CD14-positive monocyte (primary cell): Measurements from ENCODE around the gene EGLN1. TPM values are rescaled to one million over a fixed set of nuclear protein-coding genes. Genes with fewer than 3 reads are reported as not detected.

Experiments used
- DNase-seq, 3 donors: peaks; one replicate each; pipeline ENCODE4 v3.0.0-alpha.2; 2011 to 2022
- H2AFZ ChIP-seq: 2 replicates; pipeline ENCODE4 v1.6.0; 2012; ENCODE audit warnings: mild to moderate bottlenecking, low read depth, low read length, inconsistent platforms; ENCODE audit not compliant: insufficient read depth, poor library complexity, severe bottlenecking
- H3K27ac ChIP-seq, 2 donors: 1 replicate in 1 of 2; 2 replicates in 1 of 2; pipeline ENCODE4 v1.5.1; 2012 to 2013; ENCODE audit warnings: low read length in 2 of 2, control low read depth in 1 of 2, inconsistent platforms in 1 of 2, low read depth in 1 of 2, mild to moderate bottlenecking in 1 of 2
- H3K27me3 ChIP-seq, 2 donors: one replicate each; pipeline versions ENCODE4 v1.6.0 to v1.6.1; 2011 to 2013; ENCODE audit warnings: low read length in 2 of 2; ENCODE audit not compliant: control insufficient read depth in 2 of 2, insufficient read depth in 2 of 2
- H3K36me3 ChIP-seq, 2 donors: replicated peaks in 1 of 2; 1 replicate in 1 of 2; 2 replicates in 1 of 2; pipeline versions ENCODE4 v1.5.1 to v1.6.1; 2012 to 2013; ENCODE audit warnings: low read length in 2 of 2, control low read depth in 1 of 2, inconsistent platforms in 1 of 2, mild to moderate bottlenecking in 1 of 2; ENCODE audit not compliant: insufficient read depth in 2 of 2, control insufficient read depth in 1 of 2
- H3K4me1 ChIP-seq, 2 donors: 1 replicate in 1 of 2; 2 replicates in 1 of 2; pipeline versions ENCODE4 v1.5.1 to v1.6.1; 2012 to 2013; ENCODE audit warnings: low read length in 2 of 2, control low read depth in 1 of 2, inconsistent platforms in 1 of 2, mild to moderate bottlenecking in 1 of 2, moderate library complexity in 1 of 2; ENCODE audit not compliant: insufficient read depth in 2 of 2, control insufficient read depth in 1 of 2
- H3K4me2 ChIP-seq: replicated peaks from 2 replicates; pipeline ENCODE3; 2012; ENCODE audit warnings: low read length, moderate library complexity, mild to moderate bottlenecking; ENCODE audit not compliant: poor library complexity, severe bottlenecking; ENCODE audit errors: extremely low read depth
- H3K4me3 ChIP-seq, 3 experiments: fragments of 200-600 bp in 1 of 3; sonication (generic) in 1 of 3; replicated peaks in 1 of 3; 1 replicate in 2 of 3; 2 replicates in 1 of 3; pipeline ENCODE4 v1.5.1; 2011 to 2013; ENCODE audit warnings: low read length in 3 of 3, mild to moderate bottlenecking in 3 of 3, control low read depth in 2 of 3, low read depth in 2 of 3, inconsistent platforms in 1 of 3, moderate library complexity in 1 of 3
- H3K79me2 ChIP-seq: 2 replicates; pipeline ENCODE4 v1.6.0; 2012; ENCODE audit warnings: mild to moderate bottlenecking, control low read depth, inconsistent platforms, low read length, moderate library complexity; ENCODE audit not compliant: insufficient read depth
- H3K9ac ChIP-seq: 2 replicates; pipeline ENCODE4 v1.6.0; 2017; ENCODE audit warnings: low read length, mild to moderate bottlenecking; ENCODE audit not compliant: insufficient read depth, poor library complexity, severe bottlenecking
- H3K9me3 ChIP-seq, 2 donors: replicated peaks in 1 of 2; 1 replicate in 1 of 2; 2 replicates in 1 of 2; pipeline versions ENCODE4 v1.5.1 to v1.6.1; 2012 to 2013; ENCODE audit warnings: low read length in 2 of 2, control low read depth in 1 of 2; ENCODE audit not compliant: control insufficient read depth in 1 of 2, insufficient read depth in 1 of 2
- H4K20me1 ChIP-seq: 2 replicates; pipeline ENCODE4 v1.6.0; 2012; ENCODE audit warnings: mild to moderate bottlenecking, low read length, control low read depth, moderate library complexity; ENCODE audit not compliant: insufficient read depth
- H3K27ac Mint-ChIP-seq, 7 donors: one replicate each; pipeline ENCODE4 v1.8.0; 2020; ENCODE audit warnings: mild to moderate bottlenecking in 7 of 7, mixed read lengths in 7 of 7, moderate library complexity in 6 of 7, inconsistent platforms in 2 of 7
- H3K27me3 Mint-ChIP-seq, 3 donors: one replicate each; pipeline ENCODE4 v1.8.0; 2021 to 2022; ENCODE audit warnings: low read depth in 3 of 3, mild to moderate bottlenecking in 3 of 3, mixed read lengths in 3 of 3, moderate library complexity in 3 of 3, inconsistent platforms in 1 of 3
- H3K36me3 Mint-ChIP-seq, 2 donors: one replicate each; pipeline ENCODE4 v1.8.0; 2020; ENCODE audit warnings: mixed read lengths in 2 of 2, inconsistent platforms in 1 of 2, mild to moderate bottlenecking in 1 of 2
- H3K4me1 Mint-ChIP-seq: one replicate; pipeline ENCODE4 v1.8.0; 2020; ENCODE audit warnings: mild to moderate bottlenecking, mixed read lengths
- H3K4me3 Mint-ChIP-seq, 2 donors: one replicate each; pipeline ENCODE4 v1.8.0; 2020; ENCODE audit warnings: mild to moderate bottlenecking in 2 of 2, mixed read lengths in 2 of 2, moderate library complexity in 1 of 2
- H3K9me3 Mint-ChIP-seq, 7 donors: one replicate each; pipeline ENCODE4 v1.8.0; 2020 to 2022; ENCODE audit warnings: mixed read lengths in 7 of 7, mild to moderate bottlenecking in 6 of 7, moderate library complexity in 6 of 7, inconsistent platforms in 2 of 7
- CTCF ChIP-seq: fragments of 200-600 bp; IDR thresholded peaks from one replicate; pipeline ENCODE4 v1.8.0; 2022; ENCODE audit warnings: antibody characterized with exemption, mild to moderate bottlenecking
- WGBS: methylation state at CpG from one replicate; pipeline ENCODE4 v1.1.5; 2013; ENCODE audit warnings: missing lambda C conversion rate; ENCODE audit not compliant: insufficient coverage; 5-methylcytosine and 5-hydroxymethylcytosine counted together
- intact Hi-C, 2 donors: fragments of 100-400 bp; cut with micrococcal nuclease; formaldehyde crosslinking; loops; one replicate each; pipeline versions ENCODE4 v1.15.0 to v1.15.1; 2023
- polyA plus RNA-seq, 3 donors: library from polyadenylated mRNA; depleted of rRNA in 1 of 3; unstranded in 2 of 3; stranded (reverse) in 1 of 3; fragments of 300-500 nt in 2 of 3; fragments of >200 nt in 1 of 3; fragmentation: Illumina TruSeq in 2 of 3; gene quantifications; 1 replicate in 2 of 3; 2 replicates in 1 of 3; pipeline ENCODE4 v1.2.3, GENCODE V29; 2012 to 2021

The EGLN1 gene
- polyA plus RNA-seq, 3 donors = 12.9 to 27.7 (median 23.1) TPM

GRCh38 chr1:231355171-231355570, 66.9 kb downstream of the EGLN1 start:
- 92% methylated on average over 3 of the region's 3 CpGs for WGBS
- no peaks in the 10 kb centered on the region for H3K9me3 Mint-ChIP-seq
- TF ChIP-seq CTCF = no peak
- Histone ChIP-seq H3K27ac (no peak overlapping the region), H3K36me3 (peaks cover 33 to 34% of the 10 kb centered on the region in 2 donors), H3K4me3 (no peak overlapping the region), H3K4me2 (no peak overlapping the region), H3K4me1 (peaks cover 0 to 14% of the 10 kb centered on the region in 2 donors), H4K20me1 (peaks cover 18% of the 10 kb centered on the region), H3K9ac (no peak overlapping the region), H3K9me3 (no peaks in the 10 kb centered on the region), H2AFZ (no peak overlapping the region), H3K27me3 (no peaks in the 10 kb centered on the region), H3K79me2 (no peaks in the 10 kb centered on the region)
- intact Hi-C loops = loop anchor here (5.0 kb wide), 1 partner anchor 237 kb away; no protein-coding TSS in a partner anchor
- peak overlapping the region in 1 of 7 donors; percentile 11 for H3K27ac Mint-ChIP-seq
- no peaks in the 10 kb centered on the region for H3K27me3 Mint-ChIP-seq
- no peak overlapping the region for H3K4me3 Mint-ChIP-seq
- peaks cover 13% of the 10 kb centered on the region for H3K4me1 Mint-ChIP-seq
- DNase-seq = no peak
- peaks cover 37 to 42% of the 10 kb centered on the region in 2 donors for H3K36me3 Mint-ChIP-seq

GRCh38 chr1:231354330-231355020, 67.6 kb downstream of the EGLN1 start:
- Histone ChIP-seq H3K4me2 (no peak overlapping the region), H3K9ac (no peak overlapping the region), H3K27ac (no peak overlapping the region), H3K36me3 (peaks cover 40 to 41% of the 10 kb centered on the region in 2 donors), H4K20me1 (peaks cover 12% of the 10 kb centered on the region), H3K27me3 (no peaks in the 10 kb centered on the region), H3K9me3 (no peaks in the 10 kb centered on the region), H3K4me1 (peaks cover 0 to 10% of the 10 kb centered on the region in 2 donors), H2AFZ (no peak overlapping the region), H3K4me3 (no peak overlapping the region), H3K79me2 (no peaks in the 10 kb centered on the region)
- H3K4me3 Mint-ChIP-seq = no peak overlapping the region
- H3K27ac Mint-ChIP-seq = no peak overlapping the region
- no peak for TF ChIP-seq CTCF
- H3K4me1 Mint-ChIP-seq = peaks cover 11% of the 10 kb centered on the region
- H3K36me3 Mint-ChIP-seq = peaks cover 41 to 43% of the 10 kb centered on the region in 2 donors
- H3K9me3 Mint-ChIP-seq = no peaks in the 10 kb centered on the region
- intact Hi-C loops = loop anchor here (5.0 kb wide), 1 partner anchor 238 kb away; no protein-coding TSS in a partner anchor
- no peaks in the 10 kb centered on the region for H3K27me3 Mint-ChIP-seq
- no CpG with 5 or more reads among the region's 5 CpGs for WGBS
- DNase-seq = no peak
